ENCODE results near the gene CDH23.
A peak's percentile ranks its signal among the peaks of the same experiment; 100 is the strongest.

CDH23 gene

DNA sequence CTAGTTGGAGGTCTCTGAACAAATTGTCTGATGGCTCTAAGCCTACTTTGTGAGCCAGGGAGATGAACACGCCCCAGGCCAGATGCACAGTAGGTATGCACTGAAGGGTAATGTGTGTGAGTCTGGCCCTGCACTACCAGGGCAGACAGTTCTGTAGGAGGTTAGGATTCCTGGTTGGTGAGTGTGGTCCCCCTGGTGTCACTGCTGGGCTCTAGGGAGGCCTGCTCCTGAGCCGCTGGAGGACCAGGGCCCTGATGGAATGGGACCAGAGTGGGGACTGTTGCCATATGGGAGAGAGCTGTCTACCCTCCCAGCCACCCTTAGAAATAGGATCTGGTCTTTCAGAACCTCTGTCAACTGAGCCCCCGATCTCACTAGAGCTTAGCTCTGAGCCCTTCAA lies 42.0 kb downstream of the CDH23 start:
- no peaks in the 10 kb centered on the region for H3K27me3 ChIP-seq (ENCODE audit: insufficient read depth, poor library complexity, severe bottlenecking)
- ATAC-seq (ENCODE audit: low read depth) (no peak), DNase-seq (ENCODE audit: low spot score) (peak; percentile 10)
- TF ChIP-seq CTCF (IDR thresholded peaks at IDR 0.05; ENCODE audit: poor library complexity, severe bottlenecking), result no peak
- no peak overlapping the region for H3K4me3 ChIP-seq (ENCODE audit: severe bottlenecking)
- no peaks in the 10 kb centered on the region for H3K9me3 ChIP-seq (ENCODE audit: severe bottlenecking)
- no peaks in the 10 kb centered on the region for H3K36me3 ChIP-seq (ENCODE audit: low read depth)
- no peak overlapping the region for H3K27ac ChIP-seq (ENCODE audit: poor library complexity, severe bottlenecking)
- no peaks in the 10 kb centered on the region for H3K4me1 ChIP-seq (ENCODE audit: insufficient read depth, poor library complexity, severe bottlenecking)

GRCh38 chr10:71439670-71440425 lies 43.1 kb downstream of the CDH23 start:
- ATAC-seq (ENCODE audit: low read depth), result no peak
- no peaks in the 10 kb centered on the region for H3K36me3 ChIP-seq (ENCODE audit: low read depth)

GRCh38 chr10:71440506-71441035 lies 43.9 kb downstream of the CDH23 start:
- DNase-seq (ENCODE audit: low spot score), result no peak
- TF ChIP-seq CTCF (IDR thresholded peaks at IDR 0.05; ENCODE audit: poor library complexity, severe bottlenecking), result no peak
- Histone ChIP-seq H3K4me1 (ENCODE audit: insufficient read depth, poor library complexity, severe bottlenecking) (no peaks in the 10 kb centered on the region), H3K36me3 (ENCODE audit: low read depth) (no peaks in the 10 kb centered on the region), H3K9me3 (ENCODE audit: severe bottlenecking) (no peaks in the 10 kb centered on the region), H3K27me3 (ENCODE audit: insufficient read depth, poor library complexity, severe bottlenecking) (no peaks in the 10 kb centered on the region), H3K27ac (ENCODE audit: poor library complexity, severe bottlenecking) (no peak overlapping the region), H3K4me3 (ENCODE audit: severe bottlenecking) (no peak overlapping the region)
- no peak for ATAC-seq (ENCODE audit: low read depth)

More at GRCh38 chr10:71439670-71440425, 43.1 kb downstream of the CDH23 start:
- peak; percentile 40 for DNase-seq (ENCODE audit: low spot score)
- Histone ChIP-seq H3K9me3 (ENCODE audit: severe bottlenecking) (no peaks in the 10 kb centered on the region), H3K4me1 (ENCODE audit: insufficient read depth, poor library complexity, severe bottlenecking) (no peaks in the 10 kb centered on the region), H3K27ac (ENCODE audit: poor library complexity, severe bottlenecking) (no peak overlapping the region), H3K4me3 (ENCODE audit: severe bottlenecking) (no peak overlapping the region), H3K27me3 (ENCODE audit: insufficient read depth, poor library complexity, severe bottlenecking) (no peaks in the 10 kb centered on the region)
- TF ChIP-seq CTCF (IDR thresholded peaks at IDR 0.05; ENCODE audit: poor library complexity, severe bottlenecking), result no peak

DNA sequence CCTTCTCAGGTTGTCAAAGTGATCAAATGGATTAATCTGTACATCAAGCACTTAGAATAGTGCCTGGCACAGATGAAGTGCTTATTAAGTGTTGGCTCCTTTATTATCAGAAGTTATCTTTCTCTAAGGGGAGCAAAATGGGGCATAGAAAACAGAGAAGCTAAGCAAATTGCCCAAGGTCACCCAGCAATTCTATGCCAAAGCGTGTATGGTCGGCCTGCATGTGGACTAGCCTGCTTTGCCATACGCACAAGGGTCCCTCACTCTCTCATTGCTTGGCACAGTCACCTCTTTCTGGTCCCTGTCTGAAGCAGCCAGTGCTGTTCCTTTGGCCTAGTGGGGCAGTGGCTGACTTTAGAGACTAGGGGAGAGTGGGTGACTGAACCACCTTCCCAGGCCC lies 45.3 kb downstream of the CDH23 start:
- ATAC-seq (ENCODE audit: low read depth) (no peak), DNase-seq (ENCODE audit: low spot score) (no peak)
- H3K4me1 ChIP-seq (ENCODE audit: insufficient read depth, poor library complexity, severe bottlenecking), result no peaks in the 10 kb centered on the region
- no peaks in the 10 kb centered on the region for H3K27me3 ChIP-seq (ENCODE audit: insufficient read depth, poor library complexity, severe bottlenecking)
- TF ChIP-seq CTCF (IDR thresholded peaks at IDR 0.05; ENCODE audit: poor library complexity, severe bottlenecking), result no peak
- no peak overlapping the region for H3K4me3 ChIP-seq (ENCODE audit: severe bottlenecking)
- H3K9me3 ChIP-seq (ENCODE audit: severe bottlenecking), result no peaks in the 10 kb centered on the region
- H3K36me3 ChIP-seq (ENCODE audit: low read depth), result no peaks in the 10 kb centered on the region
- no peak overlapping the region for H3K27ac ChIP-seq (ENCODE audit: poor library complexity, severe bottlenecking)
